ENCODE results near the gene BPHL. TPM values are rescaled to one million over a fixed set of nuclear protein-coding genes. Genes with fewer than 3 reads are reported as not detected.

Gene BPHL
- total RNA-seq, 1 experiment from 2014 or later, result 9.3 TPM

DNA sequence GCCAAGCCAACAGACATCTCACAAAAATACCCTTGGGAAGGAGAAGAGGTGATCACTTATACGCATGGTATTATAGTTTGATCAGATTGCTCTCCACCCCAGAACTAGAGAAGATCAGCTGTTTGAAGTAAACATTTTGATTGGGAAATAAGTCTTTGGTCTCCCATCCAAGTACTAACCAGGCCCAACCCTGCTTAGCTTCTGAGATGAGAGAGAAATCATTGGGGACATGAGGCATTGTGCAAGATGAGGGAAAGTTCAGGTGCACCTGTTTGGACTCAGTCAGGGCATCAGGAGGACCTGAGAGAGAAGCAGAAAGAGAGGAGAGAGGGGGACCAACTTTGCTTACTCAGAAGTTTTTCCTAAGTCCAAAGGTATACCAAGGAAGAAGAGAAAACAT lies 38.8 kb upstream of the BPHL start:
- H3K27ac ChIP-seq (ENCODE audit: low read length), result no peak overlapping the region
- no peak overlapping the region for H3K4me2 ChIP-seq (ENCODE audit: low read depth, low read length, poor library complexity, severe bottlenecking)
- no peak for DNase-seq
- H3K27me3 ChIP-seq (ENCODE audit: low read length), result no peaks in the 10 kb centered on the region
- H3K9ac ChIP-seq (ENCODE audit: low read length), result no peak overlapping the region
- H4K20me1 ChIP-seq (ENCODE audit: insufficient read depth, low read depth, low read length), result no peaks in the 10 kb centered on the region
- H3K9me3 ChIP-seq (ENCODE audit: low read length), result no peaks in the 10 kb centered on the region
- H3K79me2 ChIP-seq (ENCODE audit: low read length), result peaks cover 40% of the 10 kb centered on the region
- peaks cover 31% of the 10 kb centered on the region; the same call in 1 of the 2 replicates for H3K36me3 ChIP-seq (ENCODE audit: insufficient read depth, low read length)
- peaks cover 15% of the 10 kb centered on the region for H3K4me1 ChIP-seq (ENCODE audit: low read length)
- no peak overlapping the region for H3K4me3 ChIP-seq (ENCODE audit: low read length)
- H3K9me2 ChIP-seq (replicated peaks; ENCODE audit: insufficient read depth, low read length), result no peaks in the 10 kb centered on the region
- H2AFZ ChIP-seq (ENCODE audit: low read length), result no peak overlapping the region

- Histone ChIP-seq H3K4me2 (ENCODE audit: low read depth, low read length, poor library complexity, severe bottlenecking) (no peak overlapping the region), H3K79me2 (ENCODE audit: low read length) (peaks cover 19% of the 10 kb centered on the region)
Observed at GRCh38 chr6:3081960-3082359, 36.6 kb upstream of the BPHL start.

GRCh38 chr6:3085074-3085473 lies 33.4 kb upstream of the BPHL start:
- no peak for DNase-seq
- Histone ChIP-seq H3K4me1 (ENCODE audit: low read length) (no peaks in the 10 kb centered on the region), H3K4me3 (ENCODE audit: low read length) (no peak overlapping the region), H3K9ac (ENCODE audit: low read length) (no peak overlapping the region), H3K79me2 (ENCODE audit: low read length) (peaks cover 7% of the 10 kb centered on the region; the same call in 1 of the 2 replicates), H3K9me3 (ENCODE audit: low read length) (no peaks in the 10 kb centered on the region), H3K27ac (ENCODE audit: low read length) (no peak overlapping the region), H3K9me2 (replicated peaks; ENCODE audit: insufficient read depth, low read length) (no peaks in the 10 kb centered on the region), H3K36me3 (ENCODE audit: insufficient read depth, low read length) (peaks cover 32% of the 10 kb centered on the region; the same call in 1 of the 2 replicates), H3K4me2 (ENCODE audit: low read depth, low read length, poor library complexity, severe bottlenecking) (no peak overlapping the region), H3K27me3 (ENCODE audit: low read length) (no peaks in the 10 kb centered on the region), H2AFZ (ENCODE audit: low read length) (no peak overlapping the region), H4K20me1 (ENCODE audit: insufficient read depth, low read depth, low read length) (no peaks in the 10 kb centered on the region)

More at GRCh38 chr6:3081960-3082359, 36.6 kb upstream of the BPHL start:
- H3K4me3 ChIP-seq (ENCODE audit: low read length), result no peak overlapping the region
- no peak overlapping the region for H2AFZ ChIP-seq (ENCODE audit: low read length)
- no peaks in the 10 kb centered on the region for H3K9me3 ChIP-seq (ENCODE audit: low read length)
- DNase-seq, result no peak
- H3K9me2 ChIP-seq (replicated peaks; ENCODE audit: insufficient read depth, low read length), result no peaks in the 10 kb centered on the region
- H3K9ac ChIP-seq (ENCODE audit: low read length), result no peak overlapping the region
- peaks cover 3% of the 10 kb centered on the region; the same call in 1 of the 2 replicates for H3K4me1 ChIP-seq (ENCODE audit: low read length)
- H4K20me1 ChIP-seq (ENCODE audit: insufficient read depth, low read depth, low read length), result no peaks in the 10 kb centered on the region
- no peak overlapping the region for H3K27ac ChIP-seq (ENCODE audit: low read length)
- no peaks in the 10 kb centered on the region for H3K27me3 ChIP-seq (ENCODE audit: low read length)
- H3K36me3 ChIP-seq (ENCODE audit: insufficient read depth, low read length), result peaks cover 33% of the 10 kb centered on the region; the same call in 1 of the 2 replicates

GRCh38 chr6:3086282-3086946 lies 32.1 kb upstream of the BPHL start:
- H3K36me3 ChIP-seq (ENCODE audit: insufficient read depth, low read length), result peaks cover 26% of the 10 kb centered on the region
- no peak overlapping the region for H3K9ac ChIP-seq (ENCODE audit: low read length)
- H3K4me1 ChIP-seq (ENCODE audit: low read length), result no peaks in the 10 kb centered on the region
- DNase-seq, result no peak
- H3K27me3 ChIP-seq (ENCODE audit: low read length), result no peaks in the 10 kb centered on the region
- H3K9me2 ChIP-seq (replicated peaks; ENCODE audit: insufficient read depth, low read length), result no peaks in the 10 kb centered on the region
- H3K79me2 ChIP-seq (ENCODE audit: low read length), result peaks cover 4% of the 10 kb centered on the region; the same call in 1 of the 2 replicates
- no peaks in the 10 kb centered on the region for H4K20me1 ChIP-seq (ENCODE audit: insufficient read depth, low read depth, low read length)
- H3K9me3 ChIP-seq (ENCODE audit: low read length), result no peaks in the 10 kb centered on the region
- no peak overlapping the region for H3K4me2 ChIP-seq (ENCODE audit: low read depth, low read length, poor library complexity, severe bottlenecking)
- no peak overlapping the region for H3K4me3 ChIP-seq (ENCODE audit: low read length)
- no peak overlapping the region for H2AFZ ChIP-seq (ENCODE audit: low read length)
- no peak overlapping the region for H3K27ac ChIP-seq (ENCODE audit: low read length)

- Histone ChIP-seq H3K9ac (ENCODE audit: low read length) (no peak overlapping the region), H3K27ac (ENCODE audit: low read length) (no peak overlapping the region), H3K9me2 (replicated peaks; ENCODE audit: insufficient read depth, low read length) (no peaks in the 10 kb centered on the region), H3K4me2 (ENCODE audit: low read depth, low read length, poor library complexity, severe bottlenecking) (no peak overlapping the region), H3K27me3 (ENCODE audit: low read length) (no peaks in the 10 kb centered on the region), H3K4me1 (ENCODE audit: low read length) (no peaks in the 10 kb centered on the region), H2AFZ (ENCODE audit: low read length) (no peak overlapping the region), H3K9me3 (ENCODE audit: low read length) (no peaks in the 10 kb centered on the region), H3K36me3 (ENCODE audit: insufficient read depth, low read length) (peaks cover 26% of the 10 kb centered on the region), H3K79me2 (ENCODE audit: low read length) (peaks cover 4% of the 10 kb centered on the region; the same call in 1 of the 2 replicates), H3K4me3 (ENCODE audit: low read length) (no peak overlapping the region), H4K20me1 (ENCODE audit: insufficient read depth, low read depth, low read length) (no peaks in the 10 kb centered on the region)
- no peak for DNase-seq
Observed at GRCh38 chr6:3088446-3088845, 30.1 kb upstream of the BPHL start.

GRCh38 chr6:3088968-3089367 lies 29.5 kb upstream of the BPHL start:
- Histone ChIP-seq H3K27ac (ENCODE audit: low read length) (no peak overlapping the region), H2AFZ (ENCODE audit: low read length) (no peak overlapping the region), H3K79me2 (ENCODE audit: low read length) (peaks cover 4% of the 10 kb centered on the region; the same call in 1 of the 2 replicates), H3K9me3 (ENCODE audit: low read length) (no peaks in the 10 kb centered on the region), H3K4me3 (ENCODE audit: low read length) (no peak overlapping the region), H3K4me2 (ENCODE audit: low read depth, low read length, poor library complexity, severe bottlenecking) (no peak overlapping the region), H3K4me1 (ENCODE audit: low read length) (no peaks in the 10 kb centered on the region), H4K20me1 (ENCODE audit: insufficient read depth, low read depth, low read length) (no peaks in the 10 kb centered on the region), H3K9me2 (replicated peaks; ENCODE audit: insufficient read depth, low read length) (no peaks in the 10 kb centered on the region), H3K36me3 (ENCODE audit: insufficient read depth, low read length) (peaks cover 26% of the 10 kb centered on the region), H3K27me3 (ENCODE audit: low read length) (no peaks in the 10 kb centered on the region), H3K9ac (ENCODE audit: low read length) (no peak overlapping the region)
- DNase-seq, result no peak

GRCh38 chr6:3090013-3090412 lies 28.5 kb upstream of the BPHL start:
- no peaks in the 10 kb centered on the region for H3K4me1 ChIP-seq (ENCODE audit: low read length)
- peaks cover 23% of the 10 kb centered on the region for H3K36me3 ChIP-seq (ENCODE audit: insufficient read depth, low read length)
- no peaks in the 10 kb centered on the region for H3K27me3 ChIP-seq (ENCODE audit: low read length)
- peaks cover 4% of the 10 kb centered on the region; the same call in 1 of the 2 replicates for H3K79me2 ChIP-seq (ENCODE audit: low read length)
- H4K20me1 ChIP-seq (ENCODE audit: insufficient read depth, low read depth, low read length), result no peaks in the 10 kb centered on the region
- no peak overlapping the region for H2AFZ ChIP-seq (ENCODE audit: low read length)
- no peak overlapping the region for H3K4me2 ChIP-seq (ENCODE audit: low read depth, low read length, poor library complexity, severe bottlenecking)
- no peaks in the 10 kb centered on the region for H3K9me2 ChIP-seq (replicated peaks; ENCODE audit: insufficient read depth, low read length)
- H3K4me3 ChIP-seq (ENCODE audit: low read length), result no peak overlapping the region
- H3K9me3 ChIP-seq (ENCODE audit: low read length), result no peaks in the 10 kb centered on the region
- H3K9ac ChIP-seq (ENCODE audit: low read length), result no peak overlapping the region
- no peak overlapping the region for H3K27ac ChIP-seq (ENCODE audit: low read length)
- no peak for DNase-seq

- no peak overlapping the region for H3K4me2 ChIP-seq (ENCODE audit: low read depth, low read length, poor library complexity, severe bottlenecking)
- H3K9me3 ChIP-seq (ENCODE audit: low read length), result no peaks in the 10 kb centered on the region
- no peak overlapping the region for H3K9ac ChIP-seq (ENCODE audit: low read length)
- no peaks in the 10 kb centered on the region for H3K9me2 ChIP-seq (replicated peaks; ENCODE audit: insufficient read depth, low read length)
- no peak overlapping the region for H2AFZ ChIP-seq (ENCODE audit: low read length)
- H3K27ac ChIP-seq (ENCODE audit: low read length), result no peak overlapping the region
- peaks cover 20% of the 10 kb centered on the region for H3K36me3 ChIP-seq (ENCODE audit: insufficient read depth, low read length)
- H4K20me1 ChIP-seq (ENCODE audit: insufficient read depth, low read depth, low read length), result no peaks in the 10 kb centered on the region
- DNase-seq, result no peak
- no peaks in the 10 kb centered on the region for H3K27me3 ChIP-seq (ENCODE audit: low read length)
- H3K79me2 ChIP-seq (ENCODE audit: low read length), result no peaks in the 10 kb centered on the region
- H3K4me1 ChIP-seq (ENCODE audit: low read length), result no peaks in the 10 kb centered on the region
- H3K4me3 ChIP-seq (ENCODE audit: low read length), result no peak overlapping the region
Observed at GRCh38 chr6:3094815-3095214, 23.7 kb upstream of the BPHL start.
